K562 (cell line): Measurements from ENCODE around the gene CPSF4. TPM values are rescaled to one million over a fixed set of nuclear protein-coding genes. Genes with fewer than 3 reads are reported as not detected.

ENCODE experiments used
- ARHGAP35 ChIP-seq: fragments of 450-650 bp; IDR thresholded peaks from 2 replicates; pipeline ENCODE4 v1.6.1; 2018; ENCODE audit not compliant: partially characterized antibody
- GABPB2 ChIP-seq: fragments of 250-450 bp; sonication (Bioruptor Pico); conservative IDR thresholded peaks from 2 replicates; pipeline ENCODE4 v1.5.1; 2021; ENCODE audit warnings: mild to moderate bottlenecking
- HMGN3 ChIP-seq: IDR thresholded peaks from 2 replicates; pipeline ENCODE4 v1.6.1; 2011; ENCODE audit warnings: borderline replicate concordance, low read depth, mild to moderate bottlenecking, mixed read lengths, low read length; ENCODE audit not compliant: insufficient read length; ENCODE audit errors: extremely low read depth
- HNRNPH1 ChIP-seq: fragments of 200-400 bp; formaldehyde crosslinking; optimal IDR thresholded peaks from 2 replicates; pipeline ENCODE3; 2017; ENCODE audit warnings: low read depth, mild to moderate bottlenecking, low read length, moderate library complexity
- LARP7 ChIP-seq: fragments of 450-650 bp; IDR thresholded peaks from 2 replicates; pipeline ENCODE4 v1.6.1; 2016
- NFIX ChIP-seq: fragments of 250-450 bp; sonication (Bioruptor Pico); IDR thresholded peaks from 2 replicates; pipeline ENCODE4 v1.4.0; 2020; ENCODE audit warnings: low read depth, mild to moderate bottlenecking, moderate library complexity
- PHF20 ChIP-seq: fragments of 450-650 bp; IDR thresholded peaks from 2 replicates; pipeline ENCODE4 v1.6.1; 2018; ENCODE audit not compliant: partially characterized antibody
- PPARD ChIP-seq: fragments of 250-450 bp; sonication (Bioruptor Pico); IDR thresholded peaks from 2 replicates; pipeline ENCODE4 v1.8.0; 2022; ENCODE audit warnings: inconsistent platforms, mild to moderate bottlenecking, moderate library complexity
- SMAD2 ChIP-seq: fragments of 150-350 bp; IDR thresholded peaks from 2 replicates; pipeline ENCODE4 v1.6.1; 2014; ENCODE audit warnings: low read depth, mild to moderate bottlenecking, low read length
- TSC22D4 ChIP-seq: fragments of 450-650 bp; IDR thresholded peaks from 2 replicates; pipeline ENCODE4 v1.6.1; 2016; ENCODE audit warnings: missing genetic modification characterization, missing biosample characterization, control low read depth
- XRCC3 ChIP-seq: fragments of 450-650 bp; IDR thresholded peaks from 2 replicates; pipeline ENCODE4 v1.6.1; 2017; ENCODE audit warnings: mild to moderate bottlenecking, moderate library complexity
- ZNF23 ChIP-seq: fragments of 250-450 bp; sonication (Bioruptor Pico); IDR thresholded peaks from 2 replicates; pipeline ENCODE4 v1.4.0; 2020; ENCODE audit warnings: mild to moderate bottlenecking
- ZNF584 ChIP-seq: fragments of 200-800 bp; sonication (Bioruptor generic); IDR thresholded peaks from 2 replicates; pipeline ENCODE4 v1.6.1; 2016; ENCODE audit warnings: low read depth, mild to moderate bottlenecking, missing genetic modification characterization, missing compliant biosample characterization
- ZNF780A ChIP-seq: fragments of 250-450 bp; sonication (Bioruptor Pico); IDR thresholded peaks from 2 replicates; pipeline ENCODE4 v1.5.0; 2021; ENCODE audit warnings: mild to moderate bottlenecking
- ZNF830 ChIP-seq: fragments of 250-450 bp; sonication (Bioruptor Pico); IDR thresholded peaks from 2 replicates; pipeline ENCODE4 v1.5.0; 2021; ENCODE audit warnings: mild to moderate bottlenecking
- polyA plus RNA-seq, 8 experiments: library from polyadenylated mRNA; depleted of rRNA in 4 of 8; stranded (reverse) in 5 of 8; unstranded in 3 of 8; fragments of >200 nt; fragmentation: Nextera tagmentation in 2 of 8; fragmentation: Illumina TruSeq in 1 of 8; extraction: Ambion mirVana in 2 of 8; extraction: Trizol in 1 of 8; gene quantifications; 2 replicates each; pipeline versions ENCODE4 v1.2.1 to v1.2.3, GENCODE V29; 2011 to 2014; ENCODE audit warnings: inconsistent platforms in 1 of 8, missing spikeins in 1 of 8
- total RNA-seq, 7 experiments: library from RNA; depleted of rRNA in 6 of 7; stranded (reverse); fragments of >200 nt in 6 of 7; fragmentation: Illumina TruSeq in 2 of 7; extraction: Trizol in 2 of 7; gene quantifications; 2 replicates each; pipeline versions ENCODE4 v1.2.1 to v1.2.3, GENCODE V29; 2011 to 2021; ENCODE audit warnings: low replicate concordance in 1 of 7
- TF ChIP-seq, protein P1 (sequence below): IDR thresholded peaks from 3 replicates; pipeline ENCODE4 v1.6.1; 2011; ENCODE audit warnings: borderline replicate concordance, mild to moderate bottlenecking, moderate library complexity; ENCODE audit not compliant: insufficient read length; ENCODE audit errors: extremely low read depth
- TF ChIP-seq, protein P2 (sequence below): IDR thresholded peaks from 3 replicates; pipeline ENCODE4 v1.6.1; 2011; ENCODE audit warnings: borderline replicate concordance, mild to moderate bottlenecking; ENCODE audit not compliant: insufficient read length, insufficient read depth
- TF ChIP-seq, protein P3 (sequence below), 2 experiments: fragments of 450-650 bp; IDR thresholded peaks; 2 replicates each; pipeline ENCODE4 v1.6.1; 2016
- TF ChIP-seq, protein P4 (sequence below), 3 experiments: fragments of 200-800 bp in 1 of 3; fragments of 250-450 bp in 1 of 3; fragments of 450-650 bp in 1 of 3; sonication (Bioruptor Pico) in 1 of 3; sonication (Bioruptor generic) in 1 of 3; formaldehyde crosslinking in 1 of 3; IDR thresholded peaks; 2 replicates each; pipeline versions ENCODE4 v1.6.1 to v1.8.0; 2016 to 2022; ENCODE audit warnings: mild to moderate bottlenecking in 2 of 3, missing genetic modification characterization in 2 of 3, missing compliant biosample characterization in 1 of 3, moderate library complexity in 1 of 3

Gene CPSF4
- total and polyA plus RNA-seq, 9 of the 15 experiments (the other 6 are each of a cell fraction or from before 2014, with no cell fraction given), result 16.9 to 118 (median 71.7) TPM

DNA sequence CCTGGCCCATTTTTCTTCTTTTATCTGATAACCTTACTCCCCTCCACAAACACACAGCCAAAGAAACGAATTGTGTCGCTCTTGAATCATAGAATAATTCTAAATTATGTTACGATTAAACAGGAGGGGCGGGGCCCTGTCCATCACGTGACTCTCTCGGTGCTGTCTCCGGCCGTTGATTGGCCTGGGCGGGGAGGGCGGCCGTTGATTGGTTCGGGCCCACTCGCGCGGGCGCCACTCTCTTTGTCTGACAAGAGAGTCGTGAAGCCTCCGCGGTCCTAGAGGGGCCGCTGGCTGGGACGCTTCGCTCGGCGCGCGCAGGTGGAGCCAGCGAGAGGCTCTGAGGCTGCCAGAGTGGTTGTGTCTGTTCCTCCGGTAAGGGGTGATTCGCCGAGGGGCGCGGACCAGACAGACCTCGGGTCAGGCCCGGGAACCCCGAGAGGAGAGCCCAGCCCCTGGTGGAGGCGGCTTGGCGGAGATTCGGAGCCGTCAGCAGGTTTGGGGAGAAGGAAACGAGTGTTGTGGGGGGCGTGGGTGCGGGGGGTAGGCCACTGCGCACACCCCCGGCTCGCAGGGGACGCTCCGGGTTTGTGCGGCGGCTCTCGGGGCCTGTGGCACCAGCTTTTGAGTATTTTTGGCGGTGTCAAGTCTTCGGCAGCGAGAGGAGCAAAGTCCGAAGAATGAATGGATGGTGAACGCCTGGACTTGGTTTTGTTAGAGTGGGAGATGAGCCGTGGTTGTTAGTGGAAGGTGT is 34.0 kb downstream of the CPSF4 start, which contains the start of gene ZNF789 (continued):
- TF ChIP-seq, protein P1, sequence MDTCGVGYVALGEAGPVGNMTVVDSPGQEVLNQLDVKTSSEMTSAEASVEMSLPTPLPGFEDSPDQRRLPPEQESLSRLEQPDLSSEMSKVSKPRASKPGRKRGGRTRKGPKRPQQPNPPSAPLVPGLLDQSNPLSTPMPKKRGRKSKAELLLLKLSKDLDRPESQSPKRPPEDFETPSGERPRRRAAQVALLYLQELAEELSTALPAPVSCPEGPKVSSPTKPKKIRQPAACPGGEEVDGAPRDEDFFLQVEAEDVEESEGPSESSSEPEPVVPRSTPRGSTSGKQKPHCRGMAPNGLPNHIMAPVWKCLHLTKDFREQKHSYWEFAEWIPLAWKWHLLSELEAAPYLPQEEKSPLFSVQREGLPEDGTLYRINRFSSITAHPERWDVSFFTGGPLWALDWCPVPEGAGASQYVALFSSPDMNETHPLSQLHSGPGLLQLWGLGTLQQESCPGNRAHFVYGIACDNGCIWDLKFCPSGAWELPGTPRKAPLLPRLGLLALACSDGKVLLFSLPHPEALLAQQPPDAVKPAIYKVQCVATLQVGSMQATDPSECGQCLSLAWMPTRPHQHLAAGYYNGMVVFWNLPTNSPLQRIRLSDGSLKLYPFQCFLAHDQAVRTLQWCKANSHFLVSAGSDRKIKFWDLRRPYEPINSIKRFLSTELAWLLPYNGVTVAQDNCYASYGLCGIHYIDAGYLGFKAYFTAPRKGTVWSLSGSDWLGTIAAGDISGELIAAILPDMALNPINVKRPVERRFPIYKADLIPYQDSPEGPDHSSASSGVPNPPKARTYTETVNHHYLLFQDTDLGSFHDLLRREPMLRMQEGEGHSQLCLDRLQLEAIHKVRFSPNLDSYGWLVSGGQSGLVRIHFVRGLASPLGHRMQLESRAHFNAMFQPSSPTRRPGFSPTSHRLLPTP, result no peak
- TF ChIP-seq SMAD2 (no peak), LARP7 (no peak), TSC22D4 (tag) (no peak), PHF20 (peak; percentile 65), NFIX (CRISPR knock-in tag) (no peak), ZNF780A (no peak), ZNF830 (no peak; the same call in 1 of the 2 replicates), XRCC3 (no peak), ZNF23 (CRISPR knock-in tag) (no peak), ARHGAP35 (no peak), HMGN3 (peak; percentile 82), PPARD (CRISPR knock-in tag) (no peak), HNRNPH1 (no peak), GABPB2 (CRISPR knock-in tag) (no peak), ZNF584 (CRISPR knock-in tag) (no peak)
- TF ChIP-seq, protein P2, sequence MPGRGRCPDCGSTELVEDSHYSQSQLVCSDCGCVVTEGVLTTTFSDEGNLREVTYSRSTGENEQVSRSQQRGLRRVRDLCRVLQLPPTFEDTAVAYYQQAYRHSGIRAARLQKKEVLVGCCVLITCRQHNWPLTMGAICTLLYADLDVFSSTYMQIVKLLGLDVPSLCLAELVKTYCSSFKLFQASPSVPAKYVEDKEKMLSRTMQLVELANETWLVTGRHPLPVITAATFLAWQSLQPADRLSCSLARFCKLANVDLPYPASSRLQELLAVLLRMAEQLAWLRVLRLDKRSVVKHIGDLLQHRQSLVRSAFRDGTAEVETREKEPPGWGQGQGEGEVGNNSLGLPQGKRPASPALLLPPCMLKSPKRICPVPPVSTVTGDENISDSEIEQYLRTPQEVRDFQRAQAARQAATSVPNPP, result no peak
- TF ChIP-seq, protein P3, sequence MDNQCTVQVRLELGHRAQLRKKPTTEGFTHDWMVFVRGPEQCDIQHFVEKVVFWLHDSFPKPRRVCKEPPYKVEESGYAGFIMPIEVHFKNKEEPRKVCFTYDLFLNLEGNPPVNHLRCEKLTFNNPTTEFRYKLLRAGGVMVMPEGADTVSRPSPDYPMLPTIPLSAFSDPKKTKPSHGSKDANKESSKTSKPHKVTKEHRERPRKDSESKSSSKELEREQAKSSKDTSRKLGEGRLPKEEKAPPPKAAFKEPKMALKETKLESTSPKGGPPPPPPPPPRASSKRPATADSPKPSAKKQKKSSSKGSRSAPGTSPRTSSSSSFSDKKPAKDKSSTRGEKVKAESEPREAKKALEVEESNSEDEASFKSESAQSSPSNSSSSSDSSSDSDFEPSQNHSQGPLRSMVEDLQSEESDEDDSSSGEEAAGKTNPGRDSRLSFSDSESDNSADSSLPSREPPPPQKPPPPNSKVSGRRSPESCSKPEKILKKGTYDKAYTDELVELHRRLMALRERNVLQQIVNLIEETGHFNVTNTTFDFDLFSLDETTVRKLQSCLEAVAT (IDR thresholded peaks at IDR 0.05), result peak in 1 of 2 experiments; percentile 55; a peak in 1 of 4 replicates
- TF ChIP-seq, protein P4, sequence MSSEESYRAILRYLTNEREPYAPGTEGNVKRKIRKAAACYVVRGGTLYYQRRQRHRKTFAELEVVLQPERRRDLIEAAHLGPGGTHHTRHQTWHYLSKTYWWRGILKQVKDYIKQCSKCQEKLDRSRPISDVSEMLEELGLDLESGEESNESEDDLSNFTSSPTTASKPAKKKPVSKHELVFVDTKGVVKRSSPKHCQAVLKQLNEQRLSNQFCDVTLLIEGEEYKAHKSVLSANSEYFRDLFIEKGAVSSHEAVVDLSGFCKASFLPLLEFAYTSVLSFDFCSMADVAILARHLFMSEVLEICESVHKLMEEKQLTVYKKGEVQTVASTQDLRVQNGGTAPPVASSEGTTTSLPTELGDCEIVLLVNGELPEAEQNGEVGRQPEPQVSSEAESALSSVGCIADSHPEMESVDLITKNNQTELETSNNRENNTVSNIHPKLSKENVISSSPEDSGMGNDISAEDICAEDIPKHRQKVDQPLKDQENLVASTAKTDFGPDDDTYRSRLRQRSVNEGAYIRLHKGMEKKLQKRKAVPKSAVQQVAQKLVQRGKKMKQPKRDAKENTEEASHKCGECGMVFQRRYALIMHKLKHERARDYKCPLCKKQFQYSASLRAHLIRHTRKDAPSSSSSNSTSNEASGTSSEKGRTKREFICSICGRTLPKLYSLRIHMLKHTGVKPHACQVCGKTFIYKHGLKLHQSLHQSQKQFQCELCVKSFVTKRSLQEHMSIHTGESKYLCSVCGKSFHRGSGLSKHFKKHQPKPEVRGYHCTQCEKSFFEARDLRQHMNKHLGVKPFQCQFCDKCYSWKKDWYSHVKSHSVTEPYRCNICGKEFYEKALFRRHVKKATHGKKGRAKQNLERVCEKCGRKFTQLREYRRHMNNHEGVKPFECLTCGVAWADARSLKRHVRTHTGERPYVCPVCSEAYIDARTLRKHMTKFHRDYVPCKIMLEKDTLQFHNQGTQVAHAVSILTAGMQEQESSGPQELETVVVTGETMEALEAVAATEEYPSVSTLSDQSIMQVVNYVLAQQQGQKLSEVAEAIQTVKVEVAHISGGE (CRISPR knock-in tag; IDR thresholded peaks at IDR 0.05), result peak in 2 of 3 experiments; percentile 38 to 55; a peak in 1 of 6 replicates
